K562 (cell line): Measurements from ENCODE around the gene MRPL55. TPM values are rescaled to one million over a fixed set of nuclear protein-coding genes. Genes with fewer than 3 reads are reported as not detected.
A peak's percentile ranks its signal among the peaks of the same experiment; 100 is the strongest.

Experiments
- HMG20B ChIP-seq: fragments of 250-450 bp; sonication (Bioruptor Pico); IDR thresholded peaks from 2 replicates; pipeline ENCODE4 v1.5.0; 2021; ENCODE audit warnings: mild to moderate bottlenecking
- NBN ChIP-seq: fragments of 450-650 bp; IDR thresholded peaks from 2 replicates; pipeline ENCODE4 v1.6.1; 2016; ENCODE audit warnings: low read depth, mild to moderate bottlenecking
- THRAP3 ChIP-seq: fragments of 450-650 bp; IDR thresholded peaks from 2 replicates; pipeline ENCODE4 v1.6.1; 2016; ENCODE audit warnings: mild to moderate bottlenecking, inconsistent platforms, borderline replicate concordance
- YY1 ChIP-seq, 3 experiments: IDR thresholded peaks; 2 replicates each; pipeline ENCODE4 v1.6.1; 2011; ENCODE audit warnings: low read length in 2 of 3, mild to moderate bottlenecking in 2 of 3, moderate library complexity in 2 of 3, borderline replicate concordance in 1 of 3, control low read depth in 1 of 3, low read depth in 1 of 3; ENCODE audit not compliant: insufficient read depth in 3 of 3, insufficient replicate concordance in 2 of 3, control insufficient read depth in 1 of 3, insufficient read length in 1 of 3; ENCODE audit errors: extremely low read depth in 1 of 3
- ZBTB12 ChIP-seq: fragments of 250-450 bp; sonication (Bioruptor Pico); IDR thresholded peaks from 2 replicates; pipeline ENCODE4 v1.4.0; 2020
- polyA plus RNA-seq, 8 experiments: library from polyadenylated mRNA; depleted of rRNA in 4 of 8; stranded (reverse) in 5 of 8; unstranded in 3 of 8; fragments of >200 nt; fragmentation: Nextera tagmentation in 2 of 8; fragmentation: Illumina TruSeq in 1 of 8; extraction: Ambion mirVana in 2 of 8; extraction: Trizol in 1 of 8; gene quantifications; 2 replicates each; pipeline versions ENCODE4 v1.2.1 to v1.2.3, GENCODE V29; 2011 to 2014; ENCODE audit warnings: inconsistent platforms in 1 of 8, missing spikeins in 1 of 8
- total RNA-seq, 7 experiments: library from RNA; depleted of rRNA in 6 of 7; stranded (reverse); fragments of >200 nt in 6 of 7; fragmentation: Illumina TruSeq in 2 of 7; extraction: Trizol in 2 of 7; gene quantifications; 2 replicates each; pipeline versions ENCODE4 v1.2.1 to v1.2.3, GENCODE V29; 2011 to 2021; ENCODE audit warnings: low replicate concordance in 1 of 7
- TF ChIP-seq, protein P1 (sequence below): fragments of 200-400 bp; formaldehyde crosslinking; IDR thresholded peaks from 2 replicates; pipeline ENCODE4 v1.6.1; 2017; ENCODE audit warnings: mild to moderate bottlenecking, low read depth, low read length, moderate library complexity
- TF ChIP-seq, protein P2 (sequence below): fragments of 450-650 bp; formaldehyde crosslinking; IDR thresholded peaks from 2 replicates; pipeline ENCODE4 v1.4.0; 2020; ENCODE audit warnings: mild to moderate bottlenecking, moderate library complexity
- TF ChIP-seq, protein P3 (sequence below), 2 experiments: fragments of 150-350 bp in 1 of 2; IDR thresholded peaks; 2 replicates each; pipeline ENCODE4 v1.6.1; 2012 to 2016; ENCODE audit warnings: low read depth in 2 of 2, low read length in 2 of 2, mild to moderate bottlenecking in 1 of 2, moderate library complexity in 1 of 2
- TF ChIP-seq, protein P4 (sequence below): sonication (generic); formaldehyde crosslinking; IDR thresholded peaks from 2 replicates; pipeline ENCODE4 v1.8.1; 2023; ENCODE audit warnings: mild to moderate bottlenecking, missing genetic modification reagents

Gene MRPL55
- total and polyA plus RNA-seq, 9 of the 15 experiments (the other 6 are each of a cell fraction or from before 2014, with no cell fraction given) = 34.9 to 228 (median 81.0) TPM

DNA sequence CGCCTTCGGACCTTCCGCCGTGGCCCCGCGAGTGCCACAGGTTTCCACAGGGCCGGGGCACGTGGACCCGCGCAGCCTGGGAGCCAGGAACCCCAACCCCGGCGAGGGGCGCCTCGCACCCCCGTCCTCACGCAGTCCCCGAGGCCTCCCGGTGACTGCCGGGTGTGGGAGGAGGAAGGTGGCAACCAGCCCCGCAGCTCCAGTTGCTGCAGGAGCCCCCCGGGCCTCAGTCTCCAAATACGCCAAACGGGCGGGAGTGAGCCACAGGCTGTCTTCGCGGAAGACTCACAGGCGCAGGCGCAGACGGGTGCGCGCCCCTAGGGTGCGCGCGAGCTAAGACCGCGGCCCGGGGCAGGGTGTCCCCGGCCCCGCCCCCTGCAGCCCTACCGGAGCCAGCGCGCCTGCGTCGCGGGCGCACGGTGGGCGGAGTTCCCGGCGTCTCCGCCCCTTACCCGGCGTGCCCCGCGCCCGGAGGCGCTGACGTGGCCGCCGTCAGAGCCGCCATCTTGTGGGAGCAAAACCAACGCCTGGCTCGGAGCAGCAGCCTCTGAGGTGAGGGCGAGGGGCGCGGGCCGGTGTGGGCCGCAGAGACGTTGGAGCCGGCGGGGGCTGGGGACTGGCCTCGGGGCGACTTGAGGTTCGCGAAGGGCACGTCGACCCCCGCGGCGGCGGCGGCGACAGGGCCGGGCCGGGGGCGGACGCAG is 26.7 kb downstream of the MRPL55 start, which contains the start of gene ARF1 (continued):
- TF ChIP-seq HMG20B (CRISPR knock-in tag) (no peak), NBN (no peak), YY1 (IDR thresholded peaks at IDR 0.05; ENCODE audit: borderline replicate concordance in 1 of 3, control insufficient read depth in 1 of 3, extremely low read depth in 1 of 3, insufficient read depth in 3 of 3, insufficient read length in 1 of 3, insufficient replicate concordance in 2 of 3, low read depth in 1 of 3, low read length in 2 of 3) (peak; percentile 93 to 99 (median 98)), ZBTB12 (CRISPR knock-in tag) (peak; percentile 77), THRAP3 (no peak)
- TF ChIP-seq, protein P1, sequence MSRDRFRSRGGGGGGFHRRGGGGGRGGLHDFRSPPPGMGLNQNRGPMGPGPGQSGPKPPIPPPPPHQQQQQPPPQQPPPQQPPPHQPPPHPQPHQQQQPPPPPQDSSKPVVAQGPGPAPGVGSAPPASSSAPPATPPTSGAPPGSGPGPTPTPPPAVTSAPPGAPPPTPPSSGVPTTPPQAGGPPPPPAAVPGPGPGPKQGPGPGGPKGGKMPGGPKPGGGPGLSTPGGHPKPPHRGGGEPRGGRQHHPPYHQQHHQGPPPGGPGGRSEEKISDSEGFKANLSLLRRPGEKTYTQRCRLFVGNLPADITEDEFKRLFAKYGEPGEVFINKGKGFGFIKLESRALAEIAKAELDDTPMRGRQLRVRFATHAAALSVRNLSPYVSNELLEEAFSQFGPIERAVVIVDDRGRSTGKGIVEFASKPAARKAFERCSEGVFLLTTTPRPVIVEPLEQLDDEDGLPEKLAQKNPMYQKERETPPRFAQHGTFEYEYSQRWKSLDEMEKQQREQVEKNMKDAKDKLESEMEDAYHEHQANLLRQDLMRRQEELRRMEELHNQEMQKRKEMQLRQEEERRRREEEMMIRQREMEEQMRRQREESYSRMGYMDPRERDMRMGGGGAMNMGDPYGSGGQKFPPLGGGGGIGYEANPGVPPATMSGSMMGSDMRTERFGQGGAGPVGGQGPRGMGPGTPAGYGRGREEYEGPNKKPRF = no peak
- TF ChIP-seq, protein P2, sequence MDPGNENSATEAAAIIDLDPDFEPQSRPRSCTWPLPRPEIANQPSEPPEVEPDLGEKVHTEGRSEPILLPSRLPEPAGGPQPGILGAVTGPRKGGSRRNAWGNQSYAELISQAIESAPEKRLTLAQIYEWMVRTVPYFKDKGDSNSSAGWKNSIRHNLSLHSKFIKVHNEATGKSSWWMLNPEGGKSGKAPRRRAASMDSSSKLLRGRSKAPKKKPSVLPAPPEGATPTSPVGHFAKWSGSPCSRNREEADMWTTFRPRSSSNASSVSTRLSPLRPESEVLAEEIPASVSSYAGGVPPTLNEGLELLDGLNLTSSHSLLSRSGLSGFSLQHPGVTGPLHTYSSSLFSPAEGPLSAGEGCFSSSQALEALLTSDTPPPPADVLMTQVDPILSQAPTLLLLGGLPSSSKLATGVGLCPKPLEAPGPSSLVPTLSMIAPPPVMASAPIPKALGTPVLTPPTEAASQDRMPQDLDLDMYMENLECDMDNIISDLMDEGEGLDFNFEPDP = peak; percentile 75; the same call in 1 of the 2 replicates
- TF ChIP-seq, protein P3, sequence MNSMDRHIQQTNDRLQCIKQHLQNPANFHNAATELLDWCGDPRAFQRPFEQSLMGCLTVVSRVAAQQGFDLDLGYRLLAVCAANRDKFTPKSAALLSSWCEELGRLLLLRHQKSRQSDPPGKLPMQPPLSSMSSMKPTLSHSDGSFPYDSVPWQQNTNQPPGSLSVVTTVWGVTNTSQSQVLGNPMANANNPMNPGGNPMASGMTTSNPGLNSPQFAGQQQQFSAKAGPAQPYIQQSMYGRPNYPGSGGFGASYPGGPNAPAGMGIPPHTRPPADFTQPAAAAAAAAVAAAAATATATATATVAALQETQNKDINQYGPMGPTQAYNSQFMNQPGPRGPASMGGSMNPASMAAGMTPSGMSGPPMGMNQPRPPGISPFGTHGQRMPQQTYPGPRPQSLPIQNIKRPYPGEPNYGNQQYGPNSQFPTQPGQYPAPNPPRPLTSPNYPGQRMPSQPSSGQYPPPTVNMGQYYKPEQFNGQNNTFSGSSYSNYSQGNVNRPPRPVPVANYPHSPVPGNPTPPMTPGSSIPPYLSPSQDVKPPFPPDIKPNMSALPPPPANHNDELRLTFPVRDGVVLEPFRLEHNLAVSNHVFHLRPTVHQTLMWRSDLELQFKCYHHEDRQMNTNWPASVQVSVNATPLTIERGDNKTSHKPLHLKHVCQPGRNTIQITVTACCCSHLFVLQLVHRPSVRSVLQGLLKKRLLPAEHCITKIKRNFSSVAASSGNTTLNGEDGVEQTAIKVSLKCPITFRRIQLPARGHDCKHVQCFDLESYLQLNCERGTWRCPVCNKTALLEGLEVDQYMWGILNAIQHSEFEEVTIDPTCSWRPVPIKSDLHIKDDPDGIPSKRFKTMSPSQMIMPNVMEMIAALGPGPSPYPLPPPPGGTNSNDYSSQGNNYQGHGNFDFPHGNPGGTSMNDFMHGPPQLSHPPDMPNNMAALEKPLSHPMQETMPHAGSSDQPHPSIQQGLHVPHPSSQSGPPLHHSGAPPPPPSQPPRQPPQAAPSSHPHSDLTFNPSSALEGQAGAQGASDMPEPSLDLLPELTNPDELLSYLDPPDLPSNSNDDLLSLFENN (IDR thresholded peaks at IDR 0.05; ENCODE audit: low read depth in 2 of 2, low read length in 2 of 2) = peak in 1 of 2 experiments; percentile 42; a peak in 2 of 4 replicates
- TF ChIP-seq, protein P4, sequence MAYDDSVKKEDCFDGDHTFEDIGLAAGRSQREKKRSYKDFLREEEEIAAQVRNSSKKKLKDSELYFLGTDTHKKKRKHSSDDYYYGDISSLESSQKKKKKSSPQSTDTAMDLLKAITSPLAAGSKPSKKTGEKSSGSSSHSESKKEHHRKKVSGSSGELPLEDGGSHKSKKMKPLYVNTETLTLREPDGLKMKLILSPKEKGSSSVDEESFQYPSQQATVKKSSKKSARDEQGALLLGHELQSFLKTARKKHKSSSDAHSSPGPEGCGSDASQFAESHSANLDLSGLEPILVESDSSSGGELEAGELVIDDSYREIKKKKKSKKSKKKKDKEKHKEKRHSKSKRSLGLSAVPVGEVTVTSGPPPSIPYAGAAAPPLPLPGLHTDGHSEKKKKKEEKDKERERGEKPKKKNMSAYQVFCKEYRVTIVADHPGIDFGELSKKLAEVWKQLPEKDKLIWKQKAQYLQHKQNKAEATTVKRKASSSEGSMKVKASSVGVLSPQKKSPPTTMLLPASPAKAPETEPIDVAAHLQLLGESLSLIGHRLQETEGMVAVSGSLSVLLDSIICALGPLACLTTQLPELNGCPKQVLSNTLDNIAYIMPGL (CRISPR knock-in tag) = no peak
